ENCODE measurements around the gene ERO1A.

The ERO1A gene

DNA sequence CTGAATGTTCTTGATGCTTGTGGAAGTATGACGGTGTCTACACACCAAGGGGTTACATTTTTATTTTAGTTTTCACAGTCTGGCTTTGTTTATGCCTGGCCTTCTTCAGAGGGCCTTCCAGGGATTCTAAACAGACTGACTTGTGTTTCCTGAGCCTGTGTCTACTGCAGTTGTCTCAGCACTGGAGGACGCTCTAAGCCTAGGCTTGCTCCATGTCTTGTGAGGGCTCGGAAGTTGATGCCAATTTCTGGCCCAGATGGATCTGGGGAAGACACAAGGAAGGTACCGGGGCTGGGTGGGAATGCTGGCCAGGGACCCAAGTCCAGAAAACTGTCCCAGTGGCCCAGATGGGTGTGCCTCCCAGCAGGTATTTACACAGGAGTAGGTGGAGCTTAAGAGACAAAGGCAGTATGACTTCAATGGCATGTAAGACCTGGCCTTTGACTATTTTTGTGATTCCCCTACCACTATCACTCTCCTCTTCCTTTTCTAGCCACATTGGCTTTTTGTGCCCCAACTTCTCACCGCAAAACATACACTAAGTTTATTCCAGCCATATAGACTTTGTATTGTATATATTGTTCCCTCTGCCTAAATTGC lies 85.8 kb downstream of the ERO1A start:
- no peaks in the 10 kb centered on the region for H3K4me1 ChIP-seq (ENCODE audit: control insufficient read depth, insufficient read depth, low read length, poor library complexity, severe bottlenecking)
- no peak overlapping the region for H3K4me3 ChIP-seq (ENCODE audit: extremely low read depth, insufficient read depth, low read length, poor library complexity, severe bottlenecking)
- no peaks in the 10 kb centered on the region for H3K36me3 ChIP-seq (ENCODE audit: control insufficient read depth, insufficient read depth, low read length)
- WGBS, 2 experiments (ENCODE audit: insufficient coverage in 2 of 2): 92 to 95% methylated on average over 2 to 3 of the region's 5 CpGs
- no peak overlapping the region for H3K27ac ChIP-seq (ENCODE audit: low read depth, low read length, severe bottlenecking)
- H3K9me3 ChIP-seq (ENCODE audit: control insufficient read depth, low read length): no peaks in the 10 kb centered on the region

DNA sequence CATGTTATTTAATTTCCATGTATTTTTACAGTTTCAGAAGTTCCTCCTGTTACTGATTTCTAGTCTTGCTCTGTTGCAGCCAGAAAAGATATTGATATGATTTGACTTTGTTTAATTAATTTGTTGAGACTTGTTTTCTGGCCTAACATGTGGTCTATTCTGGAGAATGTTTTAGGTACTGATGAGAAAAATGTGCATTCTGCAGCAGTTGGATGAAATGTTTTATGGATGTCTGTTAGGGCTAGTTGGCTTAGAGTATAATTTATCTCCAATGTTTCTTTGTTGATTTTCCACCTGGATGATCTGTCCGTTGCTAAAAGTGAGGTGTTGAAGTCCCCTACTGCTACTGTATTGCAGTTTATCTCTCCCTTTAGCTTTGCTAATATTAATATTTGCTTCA lies 88.3 kb downstream of the ERO1A start:
- no peak overlapping the region for H3K27ac ChIP-seq (ENCODE audit: low read depth, low read length, severe bottlenecking)
- no peaks in the 10 kb centered on the region for H3K9me3 ChIP-seq (ENCODE audit: control insufficient read depth, low read length)
- no CpG with 5 or more reads among the region's 1 CpG for WGBS, 2 experiments (ENCODE audit: insufficient coverage in 2 of 2)
- H3K4me1 ChIP-seq (ENCODE audit: control insufficient read depth, insufficient read depth, low read length, poor library complexity, severe bottlenecking): no peaks in the 10 kb centered on the region
- H3K4me3 ChIP-seq (ENCODE audit: extremely low read depth, insufficient read depth, low read length, poor library complexity, severe bottlenecking): no peak overlapping the region
- no peaks in the 10 kb centered on the region for H3K36me3 ChIP-seq (ENCODE audit: control insufficient read depth, insufficient read depth, low read length)

DNA sequence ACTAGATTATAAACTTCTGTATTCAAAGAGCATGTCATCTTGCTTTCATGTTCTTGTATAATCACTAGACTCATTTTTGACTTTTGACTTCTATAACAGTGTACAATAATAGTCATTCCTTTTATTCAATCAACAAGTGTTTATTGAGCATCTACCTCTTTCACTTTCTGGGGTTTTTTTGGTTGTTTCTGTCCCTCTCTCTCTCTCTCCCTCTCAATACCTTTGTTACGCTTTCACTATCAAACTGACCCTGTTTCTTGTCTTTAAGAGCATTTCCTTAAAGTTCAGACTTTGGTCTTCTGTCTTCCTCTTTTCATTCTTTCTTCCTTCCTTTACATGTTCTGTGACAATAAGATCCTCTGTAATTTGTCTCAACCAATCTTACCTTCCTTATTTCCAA lies 93.2 kb downstream of the ERO1A start:
- WGBS, 2 experiments (ENCODE audit: insufficient coverage in 2 of 2): 89 to 100% methylated on average over 1 of the region's 1 CpG
- Histone ChIP-seq H3K9me3 (ENCODE audit: control insufficient read depth, low read length) (no peaks in the 10 kb centered on the region), H3K27ac (ENCODE audit: low read depth, low read length, severe bottlenecking) (no peak overlapping the region), H3K36me3 (ENCODE audit: control insufficient read depth, insufficient read depth, low read length) (no peaks in the 10 kb centered on the region), H3K4me3 (ENCODE audit: extremely low read depth, insufficient read depth, low read length, poor library complexity, severe bottlenecking) (no peak overlapping the region), H3K4me1 (ENCODE audit: control insufficient read depth, insufficient read depth, low read length, poor library complexity, severe bottlenecking) (no peaks in the 10 kb centered on the region)

DNA sequence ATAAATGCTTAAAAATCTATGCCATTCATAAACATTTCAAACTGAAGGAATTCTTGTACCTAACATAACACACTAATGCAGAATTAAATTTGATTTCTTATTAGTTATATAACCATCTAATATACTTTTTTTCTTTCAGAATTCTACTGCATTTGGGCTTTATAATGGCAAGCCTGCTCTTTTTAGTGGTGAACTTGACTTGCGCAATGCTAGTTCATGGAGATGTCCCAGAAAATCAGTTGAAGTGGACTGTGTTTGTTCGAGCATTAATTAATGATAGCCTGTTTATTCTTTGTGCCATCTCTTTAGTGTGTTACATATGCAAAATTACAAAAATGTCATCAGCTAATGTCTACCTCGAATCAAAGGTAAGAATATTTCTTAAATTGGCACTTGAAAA lies 95.4 kb downstream of the ERO1A start:
- H3K9me3 ChIP-seq (ENCODE audit: control insufficient read depth, low read length): no peaks in the 10 kb centered on the region
- H3K4me1 ChIP-seq (ENCODE audit: control insufficient read depth, insufficient read depth, low read length, poor library complexity, severe bottlenecking): no peaks in the 10 kb centered on the region
- no peak overlapping the region for H3K27ac ChIP-seq (ENCODE audit: low read depth, low read length, severe bottlenecking)
- no peak overlapping the region for H3K4me3 ChIP-seq (ENCODE audit: extremely low read depth, insufficient read depth, low read length, poor library complexity, severe bottlenecking)
- no peaks in the 10 kb centered on the region for H3K36me3 ChIP-seq (ENCODE audit: control insufficient read depth, insufficient read depth, low read length)
- 80 to 100% methylated on average over 1 to 2 of the region's 3 CpGs for WGBS, 2 experiments (ENCODE audit: insufficient coverage in 2 of 2)

DNA sequence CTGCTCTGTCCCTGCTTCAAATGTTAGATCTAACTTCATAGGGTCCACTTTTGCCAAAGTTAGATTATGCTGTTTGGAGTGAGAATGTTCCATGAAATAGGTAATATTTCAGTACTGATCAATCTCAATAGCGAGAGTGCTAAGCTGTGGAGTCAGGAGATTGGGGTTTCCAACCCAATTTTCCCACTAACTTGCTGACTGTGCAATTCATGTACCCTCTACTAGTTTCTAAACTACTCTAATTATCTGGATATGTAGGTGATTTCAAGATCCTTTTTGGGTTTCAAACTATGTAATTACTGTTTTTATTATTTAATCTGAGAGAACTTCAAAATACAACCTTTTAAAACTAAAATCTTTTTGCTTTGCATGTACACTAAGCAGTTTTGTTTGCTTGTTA lies 96.8 kb downstream of the ERO1A start:
- H3K4me1 ChIP-seq (ENCODE audit: control insufficient read depth, insufficient read depth, low read length, poor library complexity, severe bottlenecking): no peaks in the 10 kb centered on the region
- no peak overlapping the region for H3K27ac ChIP-seq (ENCODE audit: low read depth, low read length, severe bottlenecking)
- no CpG with 5 or more reads among the region's 1 CpG for WGBS, 2 experiments (ENCODE audit: insufficient coverage in 2 of 2)
- H3K4me3 ChIP-seq (ENCODE audit: extremely low read depth, insufficient read depth, low read length, poor library complexity, severe bottlenecking): no peak overlapping the region
- no peaks in the 10 kb centered on the region for H3K36me3 ChIP-seq (ENCODE audit: control insufficient read depth, insufficient read depth, low read length)
- H3K9me3 ChIP-seq (ENCODE audit: control insufficient read depth, low read length): no peaks in the 10 kb centered on the region

DNA sequence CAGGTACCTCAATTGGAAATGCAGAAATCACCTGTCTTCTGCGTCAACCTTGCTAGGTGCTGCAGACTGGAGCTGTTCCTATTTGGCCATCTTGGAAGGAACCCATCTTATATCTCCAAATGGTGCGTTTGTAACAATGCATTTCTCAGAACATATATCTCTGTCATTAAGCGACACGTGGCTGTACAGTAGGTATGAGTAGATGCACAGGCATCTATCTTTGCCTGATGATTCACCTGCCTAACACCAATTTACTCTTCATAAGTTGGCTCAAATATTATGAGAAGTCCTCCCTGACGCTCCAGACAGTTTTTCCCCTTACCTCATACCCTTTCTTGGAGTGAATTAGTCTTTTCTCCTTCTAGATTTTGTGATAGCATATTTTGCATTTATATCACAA lies 98.5 kb downstream of the ERO1A start:
- Histone ChIP-seq H3K9me3 (ENCODE audit: control insufficient read depth, low read length) (no peaks in the 10 kb centered on the region), H3K27ac (ENCODE audit: low read depth, low read length, severe bottlenecking) (no peak overlapping the region), H3K36me3 (ENCODE audit: control insufficient read depth, insufficient read depth, low read length) (no peaks in the 10 kb centered on the region), H3K4me1 (ENCODE audit: control insufficient read depth, insufficient read depth, low read length, poor library complexity, severe bottlenecking) (no peaks in the 10 kb centered on the region), H3K4me3 (ENCODE audit: extremely low read depth, insufficient read depth, low read length, poor library complexity, severe bottlenecking) (no peak overlapping the region)
- WGBS, 2 experiments (ENCODE audit: insufficient coverage in 2 of 2): 50 to 80% methylated on average over 1 to 4 of the region's 5 CpGs

DNA sequence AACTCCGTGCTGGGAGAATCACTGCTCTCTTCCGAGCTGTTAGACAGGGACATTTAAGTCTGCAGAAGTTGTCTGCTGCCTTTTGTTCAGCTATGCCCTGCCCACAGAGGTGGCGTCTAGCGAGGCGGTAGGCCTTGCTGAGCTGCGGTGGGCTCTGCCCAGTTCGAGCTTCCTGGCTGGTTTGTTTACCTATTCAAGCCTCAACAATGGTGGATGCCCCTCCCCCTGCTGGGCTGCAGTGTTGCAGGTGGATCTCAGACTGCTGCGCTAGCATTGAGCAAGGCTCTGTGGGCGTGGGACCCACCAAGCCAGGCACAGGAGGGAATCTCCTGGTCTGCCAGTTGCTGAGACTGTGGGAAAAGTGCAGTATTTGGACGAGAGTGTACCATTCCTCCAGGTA lies 99.0 kb downstream of the ERO1A start:
- Histone ChIP-seq H3K4me1 (ENCODE audit: control insufficient read depth, insufficient read depth, low read length, poor library complexity, severe bottlenecking) (no peaks in the 10 kb centered on the region), H3K27ac (ENCODE audit: low read depth, low read length, severe bottlenecking) (no peak overlapping the region), H3K36me3 (ENCODE audit: control insufficient read depth, insufficient read depth, low read length) (no peaks in the 10 kb centered on the region), H3K9me3 (ENCODE audit: control insufficient read depth, low read length) (no peaks in the 10 kb centered on the region), H3K4me3 (ENCODE audit: extremely low read depth, insufficient read depth, low read length, poor library complexity, severe bottlenecking) (no peak overlapping the region)
- 75 to 82% methylated on average over 8 to 9 of the region's 10 CpGs for WGBS, 2 experiments (ENCODE audit: insufficient coverage in 2 of 2)

DNA sequence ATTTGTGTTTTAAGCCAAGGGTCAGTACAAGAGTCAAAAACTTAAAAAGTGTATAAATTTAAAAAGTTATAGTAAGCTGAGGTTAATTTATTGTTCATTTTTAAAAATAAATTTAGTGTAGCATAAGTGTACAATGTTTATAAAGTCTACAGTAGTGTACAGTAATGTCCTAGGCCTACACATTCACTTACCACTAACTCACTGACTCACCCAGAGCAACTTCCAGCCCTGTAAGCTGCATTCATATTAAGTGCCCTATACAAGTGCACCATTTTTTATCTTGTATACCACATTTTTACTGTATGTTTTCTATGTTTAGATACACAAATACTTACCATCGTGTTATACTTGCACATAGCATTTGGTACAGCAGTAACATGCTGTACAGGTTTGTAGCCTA lies 105.0 kb downstream of the ERO1A start:
- H3K4me3 ChIP-seq (ENCODE audit: extremely low read depth, insufficient read depth, low read length, poor library complexity, severe bottlenecking): no peak overlapping the region
- no peak overlapping the region for H3K27ac ChIP-seq (ENCODE audit: low read depth, low read length, severe bottlenecking)
- no CpG with 5 or more reads among the region's 1 CpG for WGBS, 2 experiments (ENCODE audit: insufficient coverage in 2 of 2)
- H3K9me3 ChIP-seq (ENCODE audit: control insufficient read depth, low read length): no peaks in the 10 kb centered on the region
- H3K36me3 ChIP-seq (ENCODE audit: control insufficient read depth, insufficient read depth, low read length): no peaks in the 10 kb centered on the region
- no peaks in the 10 kb centered on the region for H3K4me1 ChIP-seq (ENCODE audit: control insufficient read depth, insufficient read depth, low read length, poor library complexity, severe bottlenecking)

Measured in mesodermal cell (in vitro differentiated cells).